Measurements from ENCODE around the gene BICDL1. TPM values are rescaled to one million over a fixed set of nuclear protein-coding genes. Genes with fewer than 3 reads are reported as not detected.

Gene BICDL1
- total RNA-seq, 1 donor from 2014 or later, result 71.2 TPM

- H3K9me3 ChIP-seq, result no peaks in the 10 kb centered on the region
- intact Hi-C loops (cut with DNase I), result no loop called here
- no peak for DNase-seq (ENCODE audit: extremely low spot score in 2 of 2)
- no peak overlapping the region for H3K27ac ChIP-seq
- peaks cover 4% of the 10 kb centered on the region for H3K4me1 ChIP-seq
- H3K27me3 ChIP-seq, result no peaks in the 10 kb centered on the region
- peaks cover 0 to 39% of the 10 kb centered on the region in 2 donors for H3K36me3 ChIP-seq
- no peak overlapping the region for H3K4me3 ChIP-seq
- TF ChIP-seq POLR2AphosphoS5 (IDR thresholded peaks at IDR 0.05; ENCODE audit: insufficient read depth in 1 of 2, low read depth in 1 of 2), result no peak
- TF ChIP-seq POLR2A (IDR thresholded peaks at IDR 0.05), result no peak
- TF ChIP-seq CTCF (IDR thresholded peaks at IDR 0.05), result no peak
Observed at GRCh38 chr12:120125792-120126634, 137.0 kb downstream of the BICDL1 start.

GRCh38 chr12:120126635-120127005, 137.6 kb downstream of the BICDL1 start:
- Histone ChIP-seq H3K4me3 (no peak overlapping the region), H3K4me1 (peaks cover 4% of the 10 kb centered on the region), H3K27me3 (no peaks in the 10 kb centered on the region), H3K9me3 (no peaks in the 10 kb centered on the region), H3K27ac (no peak overlapping the region), H3K36me3 (peaks cover 0 to 45% of the 10 kb centered on the region in 2 donors)
- TF ChIP-seq POLR2A (IDR thresholded peaks at IDR 0.05) (no peak), CTCF (IDR thresholded peaks at IDR 0.05) (no peak), POLR2AphosphoS5 (IDR thresholded peaks at IDR 0.05; ENCODE audit: insufficient read depth in 1 of 2, low read depth in 1 of 2) (no peak)
- intact Hi-C loops (cut with DNase I), result no loop called here
- no peak for DNase-seq (ENCODE audit: extremely low spot score in 2 of 2)

GRCh38 chr12:120130011-120130410, 141.0 kb downstream of the BICDL1 start:
- intact Hi-C loops (cut with DNase I), result no loop called here
- no peaks in the 10 kb centered on the region for H3K27me3 ChIP-seq
- peaks cover 4% of the 10 kb centered on the region for H3K4me1 ChIP-seq
- no peak for TF ChIP-seq POLR2AphosphoS5 (IDR thresholded peaks at IDR 0.05; ENCODE audit: insufficient read depth in 1 of 2, low read depth in 1 of 2)
- no peak for TF ChIP-seq POLR2A (IDR thresholded peaks at IDR 0.05)
- no peak for DNase-seq (ENCODE audit: extremely low spot score in 2 of 2)
- H3K9me3 ChIP-seq, result no peaks in the 10 kb centered on the region
- no peak overlapping the region for H3K4me3 ChIP-seq
- H3K27ac ChIP-seq, result no peak overlapping the region
- peaks cover 0 to 79% of the 10 kb centered on the region in 2 donors for H3K36me3 ChIP-seq

GRCh38 chr12:120131116-120131515, 142.1 kb downstream of the BICDL1 start:
- intact Hi-C loops (cut with DNase I), result no loop called here
- peaks cover 9 to 89% of the 10 kb centered on the region in 2 donors for H3K36me3 ChIP-seq
- no peak for DNase-seq (ENCODE audit: extremely low spot score in 2 of 2)
- no peaks in the 10 kb centered on the region for H3K27me3 ChIP-seq
- peaks cover 4% of the 10 kb centered on the region for H3K4me1 ChIP-seq
- no peak overlapping the region for H3K27ac ChIP-seq
- H3K4me3 ChIP-seq, result no peak overlapping the region
- no peaks in the 10 kb centered on the region for H3K9me3 ChIP-seq
- TF ChIP-seq POLR2A (IDR thresholded peaks at IDR 0.05) (no peak), CTCF (IDR thresholded peaks at IDR 0.05) (no peak), POLR2AphosphoS5 (IDR thresholded peaks at IDR 0.05; ENCODE audit: insufficient read depth in 1 of 2, low read depth in 1 of 2) (no peak)

- H3K27ac ChIP-seq, result no peak overlapping the region
- no peak for DNase-seq (ENCODE audit: extremely low spot score in 2 of 2)
- no peak overlapping the region for H3K4me3 ChIP-seq
- H3K36me3 ChIP-seq, result peaks cover 9 to 99% of the 10 kb centered on the region in 2 donors
- TF ChIP-seq POLR2A (IDR thresholded peaks at IDR 0.05) (no peak), POLR2AphosphoS5 (IDR thresholded peaks at IDR 0.05; ENCODE audit: insufficient read depth in 1 of 2, low read depth in 1 of 2) (no peak), CTCF (IDR thresholded peaks at IDR 0.05) (no peak)
- no peaks in the 10 kb centered on the region for H3K4me1 ChIP-seq
- intact Hi-C loops (cut with DNase I), result no loop called here
- no peaks in the 10 kb centered on the region for H3K27me3 ChIP-seq
- H3K9me3 ChIP-seq, result no peaks in the 10 kb centered on the region
Observed at GRCh38 chr12:120132054-120132836, 143.2 kb downstream of the BICDL1 start.

All from vagina (tissue), 2 donors.